Fibroblast of lung (primary cell): ENCODE results near the gene C11orf52.

Source experiments
- EZH2 ChIP-seq: IDR thresholded peaks from 2 replicates; pipeline ENCODE4 v1.5.1; 2012; ENCODE audit warnings: low read length, control low read depth, mild to moderate bottlenecking; ENCODE audit errors: missing control alignments
- TF ChIP-seq, protein P1 (sequence below), 2 donors: IDR thresholded peaks in 1 of 2; conservative IDR thresholded peaks in 1 of 2; 1 replicate in 1 of 2; 2 replicates in 1 of 2; pipeline ENCODE4 v1.5.1; 2011 to 2012; ENCODE audit warnings: low read length in 2 of 2, control low read depth in 1 of 2, inconsistent platforms in 1 of 2, low read depth in 1 of 2, mild to moderate bottlenecking in 1 of 2

DNA sequence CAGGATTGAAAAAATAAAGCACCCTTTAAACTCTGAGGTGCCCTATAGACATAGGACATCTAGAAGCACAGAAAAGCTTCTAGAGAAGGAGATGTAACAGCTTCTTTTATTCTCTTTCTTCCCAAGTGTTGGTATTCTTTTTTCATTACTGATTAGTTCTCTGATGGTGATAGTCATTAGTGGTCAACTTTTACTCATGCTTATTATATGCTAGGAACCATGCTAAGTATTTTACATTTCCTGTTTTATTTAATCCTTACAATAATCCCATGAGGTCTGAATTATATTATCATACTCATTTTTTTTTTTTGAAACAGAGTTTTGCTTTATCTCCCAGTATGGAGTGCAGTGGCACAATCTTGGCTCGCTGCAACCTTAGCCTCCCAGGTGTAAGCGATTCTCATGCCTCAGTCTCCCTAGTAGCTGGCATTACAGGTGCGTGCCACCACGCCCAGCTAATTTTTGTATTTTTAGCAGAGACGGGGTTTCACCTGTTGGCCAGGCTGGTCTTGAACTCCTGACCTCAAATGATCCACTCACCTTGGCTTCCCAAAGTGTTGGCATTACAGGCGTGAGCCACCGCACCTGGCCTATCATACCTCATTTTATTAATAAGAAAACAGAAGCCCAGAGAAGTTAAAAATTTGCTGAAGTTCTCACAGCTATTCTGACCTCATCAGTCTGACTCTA lies 3.0 kb downstream of the C11orf52 start:
- TF ChIP-seq, protein P1, sequence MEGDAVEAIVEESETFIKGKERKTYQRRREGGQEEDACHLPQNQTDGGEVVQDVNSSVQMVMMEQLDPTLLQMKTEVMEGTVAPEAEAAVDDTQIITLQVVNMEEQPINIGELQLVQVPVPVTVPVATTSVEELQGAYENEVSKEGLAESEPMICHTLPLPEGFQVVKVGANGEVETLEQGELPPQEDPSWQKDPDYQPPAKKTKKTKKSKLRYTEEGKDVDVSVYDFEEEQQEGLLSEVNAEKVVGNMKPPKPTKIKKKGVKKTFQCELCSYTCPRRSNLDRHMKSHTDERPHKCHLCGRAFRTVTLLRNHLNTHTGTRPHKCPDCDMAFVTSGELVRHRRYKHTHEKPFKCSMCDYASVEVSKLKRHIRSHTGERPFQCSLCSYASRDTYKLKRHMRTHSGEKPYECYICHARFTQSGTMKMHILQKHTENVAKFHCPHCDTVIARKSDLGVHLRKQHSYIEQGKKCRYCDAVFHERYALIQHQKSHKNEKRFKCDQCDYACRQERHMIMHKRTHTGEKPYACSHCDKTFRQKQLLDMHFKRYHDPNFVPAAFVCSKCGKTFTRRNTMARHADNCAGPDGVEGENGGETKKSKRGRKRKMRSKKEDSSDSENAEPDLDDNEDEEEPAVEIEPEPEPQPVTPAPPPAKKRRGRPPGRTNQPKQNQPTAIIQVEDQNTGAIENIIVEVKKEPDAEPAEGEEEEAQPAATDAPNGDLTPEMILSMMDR (conservative IDR thresholded peaks at IDR 0.05 in 1 of 2, IDR thresholded peaks at IDR 0.05 in 1 of 2; ENCODE audit: low read depth in 1 of 2, low read length in 2 of 2): no peak
- TF ChIP-seq EZH2: no peak
